Ovary (tissue), 9 donors: ENCODE results near the gene ADK. TPM values are rescaled to one million over a fixed set of nuclear protein-coding genes. Genes with fewer than 3 reads are reported as not detected.

Source experiments
- DNase-seq, 5 donors: peaks; one replicate each; pipeline ENCODE4 v3.0.0-alpha.2; 2019 to 2020
- H3K27ac ChIP-seq, 2 donors: fragments of 200-600 bp; one replicate each; pipeline versions ENCODE4 v1.5.1 to v1.8.0; 2019 to 2022
- H3K27me3 ChIP-seq: fragments of 200-600 bp; one replicate; pipeline ENCODE4 v1.8.0; 2022
- H3K36me3 ChIP-seq: fragments of 200-600 bp; sonication (generic); one replicate; pipeline ENCODE4 v1.5.1; 2019
- H3K4me1 ChIP-seq: one replicate; pipeline ENCODE4 v1.8.1; 2013; ENCODE audit warnings: mild to moderate bottlenecking, moderate library complexity; ENCODE audit not compliant: insufficient read depth
- H3K4me3 ChIP-seq: fragments of 200-600 bp; sonication (generic); one replicate; pipeline ENCODE4 v1.5.1; 2017
- H3K9me3 ChIP-seq, 2 donors: fragments of 200-600 bp in 1 of 2; sonication (generic) in 1 of 2; one replicate each; pipeline versions ENCODE4 v1.5.1 to v1.8.1; 2013 to 2019; ENCODE audit warnings: mild to moderate bottlenecking in 1 of 2, moderate library complexity in 1 of 2
- EP300 ChIP-seq: sonication (generic); formaldehyde crosslinking; IDR thresholded peaks from one replicate; pipeline ENCODE4 v1.6.1; 2017; ENCODE audit warnings: antibody characterized with exemption
- POLR2A ChIP-seq: fragments of 450-650 bp; IDR thresholded peaks from one replicate; pipeline ENCODE4 v1.6.1; 2017; ENCODE audit warnings: antibody characterized with exemption, mild to moderate bottlenecking, moderate library complexity
- WGBS, 3 donors: extraction: QIAGEN DNeasy Blood & Tissue Kit in 1 of 3; methylation state at CpG; one replicate each; pipeline versions ENCODE4 v1.1.5 to v1.1.7; 2013 to 2017; 5-methylcytosine and 5-hydroxymethylcytosine counted together
- intact Hi-C, 4 donors: fragments of 100-400 bp; cut with DNase I; formaldehyde crosslinking; loops; one replicate each; pipeline versions ENCODE4 v1.11.0 to v1.15.1; 2022 to 2023
- polyA plus RNA-seq, 2 donors: library from polyadenylated mRNA; stranded (reverse); fragments of 200-250 nt in 1 of 2; fragments of 350-450 nt in 1 of 2; fragmentation: Illumina TruSeq in 1 of 2; extraction: RNeasy Lipid Tissue Mini Kit (QIAGEN cat#74804) in 1 of 2; gene quantifications; one replicate each; pipeline ENCODE4 v1.2.3, GENCODE V29; 2013 to 2014
- total RNA-seq, 7 donors: library from RNA; depleted of rRNA in 2 of 7; stranded (reverse); fragments of >200 nt in 2 of 7; fragmentation: NEBNext Ultra II Directional in 3 of 7; extraction: Animal tissue kit (Norgen Biotek cat#: 25700) in 3 of 7; gene quantifications; one replicate each; pipeline versions ENCODE4 v1.1.0 to v1.2.4, GENCODE V29; 2016 to 2023
- TF ChIP-seq, protein P1 (sequence below), 3 donors: fragments of 450-650 bp in 2 of 3; fragments of 200-600 bp in 1 of 3; IDR thresholded peaks; one replicate each; pipeline versions ENCODE4 v1.5.1 to v1.8.0; 2016 to 2022; ENCODE audit warnings: antibody characterized with exemption in 3 of 3, mild to moderate bottlenecking in 1 of 3
- donor health status: DM: no; HTN: no; CAD: no; lungs with moderate emphysema.
- donor health status: DM: no; HTN: no; CAD: no.
- donor health status: Bipolar disorder and iron deficiency.
- donor health status: DM: yes; HTN: yes; CAD: no.
- donor health status: DM: no; HTN: no; CAD: no.
- donor health status: DM: yes; HTN: yes; CAD: no.

The ADK gene
- total and polyA plus RNA-seq, 9 donors = 9.4 to 20.4 (median 12.2) TPM

- Histone ChIP-seq H3K27me3 (no peaks in the 10 kb centered on the region), H3K36me3 (no peaks in the 10 kb centered on the region), H3K9me3 (no peaks in the 10 kb centered on the region), H3K27ac (no peak overlapping the region), H3K4me1 (no peaks in the 10 kb centered on the region), H3K4me3 (no peak overlapping the region)
- intact Hi-C loops = no loop called here
- TF ChIP-seq EP300 (no peak), POLR2A (no peak)
- TF ChIP-seq, protein P1, sequence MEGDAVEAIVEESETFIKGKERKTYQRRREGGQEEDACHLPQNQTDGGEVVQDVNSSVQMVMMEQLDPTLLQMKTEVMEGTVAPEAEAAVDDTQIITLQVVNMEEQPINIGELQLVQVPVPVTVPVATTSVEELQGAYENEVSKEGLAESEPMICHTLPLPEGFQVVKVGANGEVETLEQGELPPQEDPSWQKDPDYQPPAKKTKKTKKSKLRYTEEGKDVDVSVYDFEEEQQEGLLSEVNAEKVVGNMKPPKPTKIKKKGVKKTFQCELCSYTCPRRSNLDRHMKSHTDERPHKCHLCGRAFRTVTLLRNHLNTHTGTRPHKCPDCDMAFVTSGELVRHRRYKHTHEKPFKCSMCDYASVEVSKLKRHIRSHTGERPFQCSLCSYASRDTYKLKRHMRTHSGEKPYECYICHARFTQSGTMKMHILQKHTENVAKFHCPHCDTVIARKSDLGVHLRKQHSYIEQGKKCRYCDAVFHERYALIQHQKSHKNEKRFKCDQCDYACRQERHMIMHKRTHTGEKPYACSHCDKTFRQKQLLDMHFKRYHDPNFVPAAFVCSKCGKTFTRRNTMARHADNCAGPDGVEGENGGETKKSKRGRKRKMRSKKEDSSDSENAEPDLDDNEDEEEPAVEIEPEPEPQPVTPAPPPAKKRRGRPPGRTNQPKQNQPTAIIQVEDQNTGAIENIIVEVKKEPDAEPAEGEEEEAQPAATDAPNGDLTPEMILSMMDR (IDR thresholded peaks at IDR 0.05) = no peak
- DNase-seq = no peak
- WGBS, 3 donors = 67 to 73% (median 71%) methylated on average over 1 of the region's 1 CpG
Observed at GRCh38 chr10:74624501-74624900, 473.5 kb downstream of the ADK start.

- H3K4me1 ChIP-seq = no peaks in the 10 kb centered on the region
- no peak overlapping the region for H3K27ac ChIP-seq
- H3K36me3 ChIP-seq = no peaks in the 10 kb centered on the region
- intact Hi-C loops = no loop called here
- DNase-seq = no peak
- no peak overlapping the region for H3K4me3 ChIP-seq
- no peaks in the 10 kb centered on the region for H3K9me3 ChIP-seq
- TF ChIP-seq POLR2A (no peak), EP300 (no peak)
- TF ChIP-seq, protein P1 (IDR thresholded peaks at IDR 0.05) = no peak
- 58 to 70% (median 66%) methylated on average over 2 of the region's 2 CpGs for WGBS, 3 donors
- H3K27me3 ChIP-seq = no peaks in the 10 kb centered on the region
Observed at GRCh38 chr10:74628136-74628535, 477.1 kb downstream of the ADK start.

- TF ChIP-seq EP300 = no peak
- TF ChIP-seq POLR2A = no peak
- TF ChIP-seq, protein P1 (IDR thresholded peaks at IDR 0.05) = no peak
- Histone ChIP-seq H3K36me3 (no peaks in the 10 kb centered on the region), H3K4me3 (no peak overlapping the region), H3K27ac (no peak overlapping the region), H3K9me3 (no peaks in the 10 kb centered on the region), H3K4me1 (no peaks in the 10 kb centered on the region), H3K27me3 (no peaks in the 10 kb centered on the region)
- intact Hi-C loops = no loop called here
- DNase-seq = no peak
Observed at GRCh38 chr10:74634995-74635536, 484.0 kb downstream of the ADK start.

DNA sequence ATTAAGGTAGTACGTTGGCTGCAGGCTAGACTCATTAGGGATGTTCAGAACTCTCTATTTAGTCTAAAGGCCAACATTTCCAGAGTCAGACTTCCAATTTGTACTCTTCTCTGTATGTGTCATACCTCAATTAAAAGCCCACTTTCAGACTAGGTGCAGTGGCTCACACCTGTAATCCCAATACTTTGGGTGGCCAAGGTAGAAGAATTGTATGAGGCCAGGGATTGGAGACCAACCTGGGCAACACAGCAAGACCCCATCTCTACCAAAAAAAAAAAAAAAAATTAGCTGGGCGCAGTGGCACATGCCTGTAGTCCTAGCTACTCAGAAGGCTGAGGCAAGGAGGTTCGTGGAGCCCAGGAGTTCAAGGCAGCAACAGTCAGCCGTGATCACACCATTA is 484.6 kb downstream of the ADK start:
- no peaks in the 10 kb centered on the region for H3K36me3 ChIP-seq
- WGBS, 3 donors = 94 to 99% (median 97%) methylated on average over 4 of the region's 4 CpGs
- intact Hi-C loops = no loop called here
- H3K4me3 ChIP-seq = no peak overlapping the region
- H3K27ac ChIP-seq = no peak overlapping the region
- no peak for DNase-seq
- no peak for TF ChIP-seq POLR2A
- no peak for TF ChIP-seq EP300
- TF ChIP-seq, protein P1 (IDR thresholded peaks at IDR 0.05) = no peak
- no peaks in the 10 kb centered on the region for H3K27me3 ChIP-seq
- no peaks in the 10 kb centered on the region for H3K4me1 ChIP-seq
- no peaks in the 10 kb centered on the region for H3K9me3 ChIP-seq
